Measurements from ENCODE around the gene ACSS1. TPM values are rescaled to one million over a fixed set of nuclear protein-coding genes. Genes with fewer than 3 reads are reported as not detected.

Gene ACSS1
- total and polyA plus RNA-seq, 2 of the 8 experiments (the other 6 are each of a cell fraction or from before 2014, with no cell fraction given), result 2.6 to 3.4 TPM

DNA sequence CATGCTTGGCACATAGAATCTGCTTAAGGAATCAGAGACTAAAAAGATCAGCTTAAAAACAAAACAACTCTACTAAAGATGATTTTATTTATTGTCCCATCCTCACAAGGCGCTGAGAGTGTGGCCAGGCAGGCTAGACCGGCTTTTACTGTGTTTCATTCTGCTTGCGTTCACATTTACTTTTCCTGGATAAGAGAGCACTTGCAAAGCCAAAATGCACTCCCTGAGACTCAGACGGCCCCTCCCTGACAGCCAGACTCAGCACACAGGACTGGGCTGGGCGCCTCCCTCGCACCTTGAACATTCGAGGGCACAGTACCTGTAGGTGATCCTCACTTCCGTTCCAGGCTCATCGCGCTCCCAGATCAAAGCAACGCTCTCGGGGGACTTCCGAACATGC lies 10.2 kb downstream of the ACSS1 start:
- WGBS, 2 experiments (ENCODE audit: extremely low coverage in 1 of 2, insufficient coverage in 1 of 2, insufficient read length in 1 of 2, insufficient replicate concordance in 2 of 2, low coverage in 1 of 2, low lambda C conversion rate in 2 of 2, missing lambda C conversion rate in 1 of 2), result 90% methylated on average over 13 of the region's 13 CpGs; no CpG with 5 or more reads in 1 of the 2 experiments
- no peak overlapping the region for H2AK5ac ChIP-seq (ENCODE audit: low read depth, low read length)
- no peak overlapping the region for H3K4me2 ChIP-seq (ENCODE audit: insufficient read depth in 1 of 2, low read depth in 2 of 2, low read length in 2 of 2)
- no peak overlapping the region for H3K27ac ChIP-seq (ENCODE audit: low read depth, low read length)
- H3K56ac ChIP-seq (replicated peaks; ENCODE audit: insufficient read length, low read depth, low read length), result no peak overlapping the region
- H3K9ac ChIP-seq (replicated peaks in 1 of 4; ENCODE audit: extremely low read depth in 1 of 4, low read depth in 3 of 4, low read length in 3 of 4), result no peak overlapping the region
- no peak overlapping the region for H2BK5ac ChIP-seq (ENCODE audit: low read depth, low read length)
- H3K36me3 ChIP-seq (ENCODE audit: control insufficient read depth in 2 of 4, insufficient read depth in 4 of 4, low read length in 3 of 4), result no peaks in the 10 kb centered on the region
- H4K91ac ChIP-seq (replicated peaks; ENCODE audit: insufficient read length, low read length), result no peak overlapping the region
- FAIRE-seq (no peak), DNase-seq (ENCODE audit: low read depth in 1 of 2, low spot score in 2 of 2) (no peak)
- H3K14ac ChIP-seq (ENCODE audit: insufficient read length), result no peak overlapping the region
- H3K9me3 ChIP-seq (ENCODE audit: insufficient read depth in 2 of 2, low read depth in 1 of 2, low read length in 1 of 2), result no peaks in the 10 kb centered on the region
- H2AFZ ChIP-seq (ENCODE audit: low read length), result no peak overlapping the region
- ChIA-PET POLR2A (ENCODE audit: partially characterized antibody) (no interaction called here), CTCF (ENCODE audit: partially characterized antibody) (interaction anchor here (0.9 to 3.1 kb wide), 4 partner anchors 14 to 17 kb away, joined by 3 to 13 read pairs (median 4); no protein-coding TSS in a partner anchor)
- no peak overlapping the region for H2BK15ac ChIP-seq (ENCODE audit: low read length)
- no peak overlapping the region for H2BK20ac ChIP-seq (ENCODE audit: low read length)
- no peak overlapping the region for H3K18ac ChIP-seq (ENCODE audit: extremely low read depth, low read length)
- H4K20me1 ChIP-seq (replicated peaks in 1 of 2; ENCODE audit: control insufficient read depth in 1 of 2, insufficient read depth in 2 of 2, low read length in 2 of 2), result no peaks in the 10 kb centered on the region
- H3K4ac ChIP-seq (replicated peaks; ENCODE audit: insufficient read length, low read depth, low read length), result no peak overlapping the region
- no peaks in the 10 kb centered on the region for H3K79me2 ChIP-seq (ENCODE audit: control insufficient read depth in 1 of 2, insufficient read depth in 2 of 2, low read length in 2 of 2)
- no peak overlapping the region for H3K4me3 ChIP-seq (ENCODE audit: extremely low read depth in 1 of 4, insufficient read depth in 2 of 4, low read depth in 3 of 4, low read length in 4 of 4)
- no peaks in the 10 kb centered on the region; the same call in 1 of the 2 replicates for H3K23me2 ChIP-seq (ENCODE audit: low read depth, low read length)
- H3K4me1 ChIP-seq (replicated peaks in 1 of 4; ENCODE audit: control insufficient read depth in 3 of 4, insufficient read depth in 4 of 4, low read length in 3 of 4), result peaks cover 0 to 5% (median 4%) of the 10 kb centered on the region in 4 experiments; a peak in 5 of 7 replicates
- no peak overlapping the region for H2BK120ac ChIP-seq (replicated peaks; ENCODE audit: low read depth, low read length)
- H3K79me1 ChIP-seq (ENCODE audit: low read depth, low read length), result no peaks in the 10 kb centered on the region
- H2BK12ac ChIP-seq (ENCODE audit: low read depth, low read length), result no peak overlapping the region
- no peak overlapping the region for H3K23ac ChIP-seq (ENCODE audit: insufficient read length)
- H3K27me3 ChIP-seq (replicated peaks in 1 of 4; ENCODE audit: control insufficient read depth in 3 of 4, extremely low read depth in 1 of 4, insufficient read depth in 3 of 4, low read length in 3 of 4), result no peaks in the 10 kb centered on the region; a peak in 1 of 7 replicates
- H4K5ac ChIP-seq (ENCODE audit: insufficient read length, low read depth, low read length), result no peak overlapping the region
- no peak overlapping the region for H4K8ac ChIP-seq (ENCODE audit: extremely low read depth, insufficient read depth, low read length)
- no peak for TF ChIP-seq TAF1 (IDR thresholded peaks at IDR 0.05; ENCODE audit: low read depth, low read length)
- no peak for TF ChIP-seq CHD2 (IDR thresholded peaks at IDR 0.05; ENCODE audit: low read length)
- TF ChIP-seq HDAC6 (IDR thresholded peaks at IDR 0.05; ENCODE audit: low read depth, low read length), result no peak
- TF ChIP-seq RBBP5 (IDR thresholded peaks at IDR 0.05; ENCODE audit: borderline replicate concordance, low read depth, low read length), result no peak
- TF ChIP-seq PHF8 (conservative IDR thresholded peaks at IDR 0.05; ENCODE audit: low read depth, low read length), result no peak
- no peak for TF ChIP-seq CEBPB (IDR thresholded peaks at IDR 0.05; ENCODE audit: low read depth, low read length)
- TF ChIP-seq HDAC2 (IDR thresholded peaks at IDR 0.05; ENCODE audit: borderline replicate concordance in 1 of 2, low read depth in 2 of 2, low read length in 2 of 2), result no peak
- TF ChIP-seq, protein P1, sequence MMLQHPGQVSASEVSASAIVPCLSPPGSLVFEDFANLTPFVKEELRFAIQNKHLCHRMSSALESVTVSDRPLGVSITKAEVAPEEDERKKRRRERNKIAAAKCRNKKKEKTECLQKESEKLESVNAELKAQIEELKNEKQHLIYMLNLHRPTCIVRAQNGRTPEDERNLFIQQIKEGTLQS (IDR thresholded peaks at IDR 0.05; ENCODE audit: insufficient read depth, low read depth, low read length), result no peak
- no peak for TF ChIP-seq KDM4A (IDR thresholded peaks at IDR 0.05; ENCODE audit: low read depth, low read length, severe bottlenecking)
- no peak for TF ChIP-seq BACH1 (IDR thresholded peaks at IDR 0.05; ENCODE audit: low read length)
- TF ChIP-seq SIX5 (IDR thresholded peaks at IDR 0.05; ENCODE audit: low read depth, low read length), result no peak
- no peak for TF ChIP-seq CBX5 (IDR thresholded peaks at IDR 0.05; ENCODE audit: low read depth, low read length)
- no peak for TF ChIP-seq TAF7 (optimal IDR thresholded peaks at IDR 0.05; ENCODE audit: borderline replicate concordance, low read depth, low read length)
- TF ChIP-seq CTBP2 (IDR thresholded peaks at IDR 0.05; ENCODE audit: borderline replicate concordance, insufficient read depth, insufficient read length, low read length), result no peak
